GM12872 (cell line): ENCODE data around the gene SULT1E1.

Experiments
- TF ChIP-seq, protein P1 (sequence below): IDR thresholded peaks from 3 replicates; pipeline ENCODE4 v1.5.1; 2011; ENCODE audit warnings: low read depth, mild to moderate bottlenecking, low read length, moderate library complexity; ENCODE audit not compliant: insufficient read depth

SULT1E1 gene

DNA sequence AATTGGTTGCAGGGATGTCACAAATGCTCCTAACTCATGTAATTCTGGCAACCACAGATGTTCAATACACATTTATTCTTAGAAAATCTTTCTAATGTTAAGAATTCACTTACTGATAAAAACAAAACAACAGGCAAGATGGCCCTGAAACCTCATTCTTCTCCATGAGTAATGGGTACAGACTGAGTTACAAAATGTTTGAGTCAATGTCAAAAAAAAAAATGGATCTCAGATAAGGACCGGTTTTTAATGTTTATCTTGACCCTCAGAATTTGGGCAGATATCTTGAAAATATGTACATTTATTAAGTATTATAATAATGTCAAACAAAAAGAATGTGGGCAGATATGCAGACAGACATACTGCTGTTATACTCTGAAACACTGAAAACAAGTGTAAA lies 1.8 kb upstream of the SULT1E1 start:
- TF ChIP-seq, protein P1, sequence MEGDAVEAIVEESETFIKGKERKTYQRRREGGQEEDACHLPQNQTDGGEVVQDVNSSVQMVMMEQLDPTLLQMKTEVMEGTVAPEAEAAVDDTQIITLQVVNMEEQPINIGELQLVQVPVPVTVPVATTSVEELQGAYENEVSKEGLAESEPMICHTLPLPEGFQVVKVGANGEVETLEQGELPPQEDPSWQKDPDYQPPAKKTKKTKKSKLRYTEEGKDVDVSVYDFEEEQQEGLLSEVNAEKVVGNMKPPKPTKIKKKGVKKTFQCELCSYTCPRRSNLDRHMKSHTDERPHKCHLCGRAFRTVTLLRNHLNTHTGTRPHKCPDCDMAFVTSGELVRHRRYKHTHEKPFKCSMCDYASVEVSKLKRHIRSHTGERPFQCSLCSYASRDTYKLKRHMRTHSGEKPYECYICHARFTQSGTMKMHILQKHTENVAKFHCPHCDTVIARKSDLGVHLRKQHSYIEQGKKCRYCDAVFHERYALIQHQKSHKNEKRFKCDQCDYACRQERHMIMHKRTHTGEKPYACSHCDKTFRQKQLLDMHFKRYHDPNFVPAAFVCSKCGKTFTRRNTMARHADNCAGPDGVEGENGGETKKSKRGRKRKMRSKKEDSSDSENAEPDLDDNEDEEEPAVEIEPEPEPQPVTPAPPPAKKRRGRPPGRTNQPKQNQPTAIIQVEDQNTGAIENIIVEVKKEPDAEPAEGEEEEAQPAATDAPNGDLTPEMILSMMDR: no peak

DNA sequence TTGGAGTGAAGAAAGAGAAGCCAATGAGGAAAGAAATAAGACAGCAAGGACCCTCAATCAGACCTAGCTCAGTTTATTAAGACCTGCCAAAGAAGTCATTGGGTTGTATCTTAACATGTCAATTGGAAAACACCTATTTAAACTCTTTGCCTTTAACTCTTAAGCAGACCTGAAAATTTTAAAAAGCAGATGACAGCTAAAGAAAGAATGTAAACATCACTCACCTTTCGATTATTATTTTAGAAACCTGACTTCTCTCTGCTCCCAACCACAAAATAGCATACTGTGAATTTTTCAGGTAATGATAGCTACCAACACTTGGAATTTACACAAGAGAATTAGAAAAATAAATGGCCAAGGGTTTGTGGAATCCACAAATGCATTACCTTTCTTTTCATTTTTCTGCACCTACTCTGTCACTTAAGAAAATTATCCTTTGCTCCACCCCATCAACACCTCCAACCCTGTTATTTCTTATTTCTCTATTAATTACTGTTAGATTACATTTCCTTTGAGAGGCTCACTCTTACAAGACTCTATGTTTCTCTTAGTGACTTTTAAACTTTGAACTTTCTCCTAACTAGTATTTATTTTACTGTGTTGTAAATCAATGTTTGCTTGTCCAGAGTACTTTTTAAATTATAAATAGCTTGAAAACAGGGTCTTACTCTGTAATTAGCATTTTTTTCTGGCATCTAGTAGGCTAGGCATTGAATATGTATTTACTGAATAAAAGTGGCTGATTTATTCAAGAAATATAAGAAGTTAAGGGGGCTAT lies 765 bp upstream of the SULT1E1 start:
- TF ChIP-seq, protein P1: no peak

- TF ChIP-seq, protein P1: no peak
Observed at GRCh38 chr4:69859140-69859685, 732 bp downstream of the SULT1E1 start.

DNA sequence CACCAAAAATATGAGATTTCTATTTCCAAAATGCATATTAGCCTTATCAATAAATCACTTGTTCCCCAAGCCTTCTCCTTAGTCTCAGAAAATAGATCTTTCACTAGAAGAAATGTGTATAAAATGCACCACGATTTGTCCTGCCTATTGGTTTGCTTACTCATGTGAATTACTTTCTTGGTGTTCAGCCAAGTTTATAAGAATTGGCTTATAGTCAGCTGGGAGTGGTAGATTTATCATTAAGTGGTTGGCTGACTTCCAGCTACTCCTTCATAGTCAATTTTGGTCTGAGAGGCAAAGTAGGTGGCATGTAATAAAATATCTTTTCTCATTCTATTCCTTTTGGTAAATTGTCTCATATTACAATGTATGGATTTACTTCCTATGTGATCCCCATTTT lies 1.3 kb downstream of the SULT1E1 start:
- TF ChIP-seq, protein P1: no peak

- TF ChIP-seq, protein P1: no peak
Observed at GRCh38 chr4:69855822-69856221, 4.1 kb downstream of the SULT1E1 start.

- TF ChIP-seq, protein P1: no peak
Observed at GRCh38 chr4:69849969-69850368, 10.0 kb downstream of the SULT1E1 start.

- TF ChIP-seq, protein P1: no peak
Observed at GRCh38 chr4:69849297-69849696, 10.6 kb downstream of the SULT1E1 start.
